GM12878 (cell line): Measurements from ENCODE around the gene ST6GALNAC3. TPM values are rescaled to one million over a fixed set of nuclear protein-coding genes. Genes with fewer than 3 reads are reported as not detected.

Experiments used
- ATAC-seq: fragments of 200-7000 bp; cut with Tn5 transposase; 3 replicates; pipeline ENCODE4 v1.9.1; 2020; ENCODE audit warnings: mild to moderate bottlenecking, moderate library complexity
- BruUV-seq: library from RNA; stranded (reverse); fragments of 400-500 nt; replicated peaks from 2 replicates; lab custom pipeline; 2021; lab: Mats Ljungman, UMichigan
- CTCF ChIA-PET: fragments of 300-600 bp; sonication (Branson Sonifier 250); formaldehyde crosslinking; extraction: SDS; loops from one replicate; lab custom pipeline; 2021; ENCODE audit warnings: inconsistent platforms; lab: Yijun Ruan, JAX
- POLR2A ChIA-PET: fragments of 350-600 bp; formaldehyde crosslinking; extraction: SDS; loops from one replicate; lab custom pipeline; 2021; ENCODE audit warnings: inconsistent platforms; lab: Charles Lee
- RAD21 ChIA-PET: fragments of 300-600 bp; sonication (Branson Sonifier 250); formaldehyde crosslinking; loops from one replicate; lab custom pipeline; 2023; ENCODE audit warnings: antibody characterized with exemption; ENCODE audit not compliant: unreplicated experiment; lab: Charles Lee
- SMC1A ChIA-PET: fragments of 300-600 bp; sonication (Branson Sonifier 250); formaldehyde crosslinking; loops from one replicate; lab custom pipeline; 2023; ENCODE audit not compliant: unreplicated experiment, uncharacterized antibody; lab: Charles Lee
- DNase-seq: peaks from one replicate; pipeline ENCODE4 v3.0.0-alpha.2; 2011; ENCODE audit warnings: low read depth, low spot score
- FAIRE-seq: peaks from 3 replicates; lab custom pipeline; 2011; peaks lifted over from hg19 to GRCh38; lab: Jason Lieb, UNC
- H2AFZ ChIP-seq: 2 replicates; pipeline ENCODE4 v1.6.0; 2011; ENCODE audit warnings: low read depth, low read length, control low read depth; ENCODE audit not compliant: control insufficient read depth
- H3K27ac ChIP-seq: 2 replicates; pipeline ENCODE4 v1.5.1; 2011; ENCODE audit warnings: control low read depth; ENCODE audit not compliant: control insufficient read depth, insufficient read depth
- H3K27me3 ChIP-seq, 2 experiments: replicated peaks in 1 of 2; 2 replicates each; pipeline versions ENCODE4 v1.6.0 to v1.6.1; 2011; ENCODE audit warnings: low read length in 1 of 2; ENCODE audit not compliant: control insufficient read depth in 2 of 2, insufficient read depth in 2 of 2
- H3K36me3 ChIP-seq, 2 experiments: 2 replicates each; pipeline ENCODE4 v1.5.1; 2011; ENCODE audit warnings: low read length in 1 of 2; ENCODE audit not compliant: control insufficient read depth in 2 of 2, insufficient read depth in 2 of 2
- H3K4me1 ChIP-seq: 2 replicates; pipeline ENCODE4 v1.6.1; 2011; ENCODE audit warnings: mild to moderate bottlenecking, low read length, moderate library complexity, mixed read lengths; ENCODE audit not compliant: control insufficient read depth, insufficient read depth
- H3K4me2 ChIP-seq: 2 replicates; pipeline ENCODE4 v1.6.0; 2011; ENCODE audit warnings: control low read depth; ENCODE audit not compliant: control insufficient read depth, insufficient read depth
- H3K4me3 ChIP-seq: fragments of 200-600 bp; sonication (generic); 2 replicates; pipeline ENCODE4 v1.5.1; 2016
- H3K79me2 ChIP-seq: 2 replicates; pipeline ENCODE4 v1.6.0; 2011; ENCODE audit warnings: low read length; ENCODE audit not compliant: control insufficient read depth, insufficient read depth
- H3K9ac ChIP-seq: 2 replicates; pipeline ENCODE4 v1.8.0; 2011; ENCODE audit warnings: low read length, control low read depth, mixed read lengths; ENCODE audit not compliant: control insufficient read depth, insufficient read depth
- H3K9me3 ChIP-seq: replicated peaks from 3 replicates; pipeline ENCODE4 v1.5.1; 2011; ENCODE audit warnings: mild to moderate bottlenecking, low read length; ENCODE audit not compliant: control insufficient read depth, insufficient read depth
- H4K20me1 ChIP-seq: 2 replicates; pipeline ENCODE4 v1.6.0; 2011; ENCODE audit not compliant: control insufficient read depth, insufficient read depth
- ATF7 ChIP-seq: fragments of 450-650 bp; IDR thresholded peaks from 2 replicates; pipeline ENCODE4 v1.6.1; 2016; ENCODE audit warnings: low read depth, mild to moderate bottlenecking
- BHLHE40 ChIP-seq, 2 experiments: fragments of 450-650 bp in 1 of 2; IDR thresholded peaks; 2 replicates each; pipeline ENCODE4 v1.6.1; 2011 to 2017; ENCODE audit warnings: low read depth in 2 of 2, borderline replicate concordance in 1 of 2, improper control_type of control experiment in 1 of 2, low read length in 1 of 2, mild to moderate bottlenecking in 1 of 2
- CHD1 ChIP-seq: IDR thresholded peaks from 2 replicates; pipeline ENCODE4 v1.6.1; 2012; ENCODE audit warnings: low read depth, low read length, improper control_type of control experiment
- ETV6 ChIP-seq, 2 experiments: fragments of 450-650 bp in 1 of 2; IDR thresholded peaks in 1 of 2; conservative IDR thresholded peaks in 1 of 2; 2 replicates each; pipeline ENCODE4 v1.6.1; 2014; ENCODE audit warnings: antibody characterized with exemption in 1 of 2, borderline replicate concordance in 1 of 2, low read depth in 1 of 2, mild to moderate bottlenecking in 1 of 2, moderate library complexity in 1 of 2
- IKZF2 ChIP-seq, 2 experiments: fragments of 450-650 bp; IDR thresholded peaks; 2 replicates each; pipeline ENCODE4 v1.6.1; 2017; ENCODE audit warnings: mild to moderate bottlenecking in 2 of 2, moderate library complexity in 2 of 2
- IRF3 ChIP-seq: fragments of 450-650 bp; IDR thresholded peaks from 2 replicates; pipeline ENCODE4 v1.6.1; 2014; ENCODE audit warnings: mild to moderate bottlenecking
- JUNB ChIP-seq: IDR thresholded peaks from 2 replicates; pipeline ENCODE4 v1.6.1; 2016; ENCODE audit warnings: antibody characterized with exemption, mild to moderate bottlenecking
- KLF5 ChIP-seq: fragments of 450-650 bp; IDR thresholded peaks from 2 replicates; pipeline ENCODE4 v1.6.1; 2014; ENCODE audit warnings: mild to moderate bottlenecking; ENCODE audit not compliant: partially characterized antibody
- MTA3 ChIP-seq: IDR thresholded peaks from 2 replicates; pipeline ENCODE4 v1.6.1; 2012; ENCODE audit warnings: low read length, inconsistent platforms, borderline replicate concordance
- POLR2AphosphoS2 ChIP-seq: IDR thresholded peaks from 2 replicates; pipeline ENCODE4 v1.6.1; 2011; ENCODE audit warnings: low read depth, mild to moderate bottlenecking, low read length, improper control_type of control experiment, moderate library complexity
- WGBS: methylation state at CpG from one replicate; pipeline ENCODE4 v1.1.6; 2016; ENCODE audit warnings: low lambda C conversion rate; ENCODE audit not compliant: insufficient replicate concordance, insufficient coverage; ENCODE audit errors: missing lambda C conversion rate; 5-methylcytosine and 5-hydroxymethylcytosine counted together
- in situ Hi-C: fragments of 300-500 bp; cut with MboI; formaldehyde crosslinking; loops from 9 replicates; pipeline ENCODE4 v1.14.3; 2018; ENCODE audit warnings: mixed read lengths
- intact Hi-C: fragments of 100-400 bp; cut with micrococcal nuclease; formaldehyde crosslinking; loops from one replicate; pipeline ENCODE4 v1.14.2; 2022; ENCODE audit not compliant: unreplicated experiment
- polyA plus RNA-seq, 11 experiments: library from polyadenylated mRNA; depleted of rRNA in 4 of 11; unstranded in 6 of 11; stranded (reverse) in 5 of 11; fragments of >200 nt; fragmentation: Nextera tagmentation in 4 of 11; fragmentation: Illumina TruSeq in 1 of 11; extraction: Ambion mirVana in 4 of 11; extraction: Trizol in 1 of 11; gene quantifications; 1 replicate in 1 of 11; 2 replicates in 10 of 11; pipeline versions ENCODE4 v1.2.1 to v1.2.3, GENCODE V29; 2011 to 2016; ENCODE audit warnings: inconsistent platforms in 2 of 11, missing spikeins in 2 of 11, low read depth in 1 of 11
- total RNA-seq, 4 experiments: library from RNA; depleted of rRNA in 3 of 4; stranded (reverse); fragments of >200 nt in 3 of 4; fragmentation: Illumina TruSeq in 1 of 4; extraction: Trizol in 1 of 4; gene quantifications; 2 replicates each; pipeline versions ENCODE4 v1.2.1 to v1.2.3, GENCODE V29; 2013 to 2021

ST6GALNAC3 gene
- total and polyA plus RNA-seq, 10 of the 15 experiments (the other 5 are each of a cell fraction or from before 2014, with no cell fraction given): 0.04 to 0.68 (median 0.18) TPM; not detected in 3

DNA sequence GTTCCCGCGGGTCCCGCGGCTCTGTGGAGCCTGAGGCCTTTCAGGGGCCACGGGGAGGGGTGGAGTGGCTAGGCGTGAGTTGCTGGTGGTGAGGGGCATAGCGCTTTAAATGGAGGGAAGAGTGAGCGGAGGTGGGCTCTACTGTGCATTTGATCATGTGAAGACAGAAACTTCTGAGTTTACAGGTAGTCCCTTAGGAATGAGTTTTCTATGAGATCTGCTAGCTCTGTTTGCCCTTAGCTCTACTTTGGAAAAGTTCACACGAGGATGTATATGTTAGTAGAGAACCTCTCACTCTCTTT, 593 bp downstream of the ST6GALNAC3 start:
- FAIRE-seq: no peak
- TF ChIP-seq ATF7: no peak
- TF ChIP-seq IRF3: no peak
- TF ChIP-seq MTA3: no peak
- TF ChIP-seq CHD1: no peak
- TF ChIP-seq POLR2AphosphoS2: no peak
- TF ChIP-seq, all 136 proteins: peak for 0
- no peak for DNase-seq
- 86% methylated on average over 9 of the region's 9 CpGs for WGBS
- Histone ChIP-seq H3K27me3 (no peaks in the 10 kb centered on the region), H3K9ac (no peak overlapping the region), H3K27ac (no peak overlapping the region), H3K4me1 (peaks cover 2% of the 10 kb centered on the region; the same call in 1 of the 2 replicates), H3K79me2 (no peaks in the 10 kb centered on the region), H3K4me2 (peak overlapping the region; percentile 79; the same call in 1 of the 2 replicates), H3K9me3 (no peaks in the 10 kb centered on the region), H2AFZ (no peak overlapping the region), H4K20me1 (no peaks in the 10 kb centered on the region), H3K4me3 (peak overlapping the region; percentile 20; the same call in 1 of the 2 replicates), H3K36me3 (no peaks in the 10 kb centered on the region)
- SMC1A ChIA-PET: no interaction called here
- CTCF ChIA-PET: interaction anchor here (0.5 to 0.6 kb wide), 2 partner anchors 556 to 1062 kb away, joined by 3 read pairs; no protein-coding TSS in a partner anchor
- in situ Hi-C loops (no loop called here), intact Hi-C loops (no loop called here)
- POLR2A ChIA-PET: interaction anchor here (0.5 kb wide), 1 partner anchor 79 kb away, joined by 3 read pairs; no protein-coding TSS in a partner anchor
- no peak for ATAC-seq
- RAD21 ChIA-PET: interaction anchor here (0.6 kb wide), 1 partner anchor 166 kb away, joined by 4 read pairs; no protein-coding TSS in a partner anchor
- BruUV-seq: no TSS peak

DNA sequence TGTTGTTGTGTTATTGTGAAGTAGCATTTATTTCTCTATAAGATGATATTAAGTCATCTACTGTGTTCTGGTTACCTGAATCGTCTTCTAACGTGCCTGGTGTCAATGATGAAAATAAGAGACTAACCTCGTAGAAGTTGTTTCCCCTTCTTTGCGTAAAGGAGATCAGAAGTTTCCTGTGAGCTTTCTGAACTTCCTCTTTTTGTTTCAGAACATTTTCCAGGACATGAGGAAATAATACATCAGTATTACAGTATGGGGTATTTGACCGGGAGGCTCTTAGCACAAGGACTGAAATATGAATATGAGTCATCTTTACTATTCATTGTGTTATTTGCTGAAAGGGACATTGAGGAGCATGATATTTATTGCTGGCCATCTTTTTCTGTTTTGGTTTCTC, 1.3 kb downstream of the ST6GALNAC3 start:
- POLR2A ChIA-PET: no interaction called here
- intact Hi-C loops: no loop called here
- Histone ChIP-seq H3K27me3 (no peaks in the 10 kb centered on the region), H3K9ac (no peak overlapping the region), H3K9me3 (no peaks in the 10 kb centered on the region), H3K36me3 (no peaks in the 10 kb centered on the region), H4K20me1 (no peaks in the 10 kb centered on the region), H3K4me2 (no peak overlapping the region), H3K4me1 (peaks cover 2% of the 10 kb centered on the region; the same call in 1 of the 2 replicates), H3K27ac (no peak overlapping the region), H3K4me3 (no peak overlapping the region)
- in situ Hi-C loops: no loop called here
- RAD21 ChIA-PET: no interaction called here
- 13% methylated on average over 5 of the region's 5 CpGs for WGBS
- FAIRE-seq: no peak
- CTCF ChIA-PET: interaction anchor here (0.5 to 0.6 kb wide), 2 partner anchors 555 to 1061 kb away, joined by 3 read pairs; no protein-coding TSS in a partner anchor
- no peak for DNase-seq
- no TSS peak for BruUV-seq
- SMC1A ChIA-PET: no interaction called here
- TF ChIP-seq IKZF2 (IDR thresholded peaks at IDR 0.05) (peak in 1 of 2 experiments; percentile 31; a peak in 1 of 4 replicates), KLF5 (no peak), BHLHE40 (IDR thresholded peaks at IDR 0.05; ENCODE audit: borderline replicate concordance in 1 of 2, low read depth in 2 of 2, low read length in 1 of 2) (no peak), ETV6 (conservative IDR thresholded peaks at IDR 0.05 in 1 of 2, IDR thresholded peaks at IDR 0.05 in 1 of 2; ENCODE audit: borderline replicate concordance in 1 of 2, low read depth in 1 of 2) (peak in 1 of 2 experiments; percentile 81; a peak in 2 of 4 replicates), JUNB (peak; percentile 62)
- TF ChIP-seq, all 136 proteins: peak for 3
- no peaks in the 10 kb centered on the region for H3K79me2 ChIP-seq
- peak; percentile 58 for ATAC-seq
- H2AFZ ChIP-seq: no peak overlapping the region
